ENCODE data around the gene NSL1. TPM values are rescaled to one million over a fixed set of nuclear protein-coding genes. Genes with fewer than 3 reads are reported as not detected.
"Not testable (repeated sequence)": the region's sequence is repeated elsewhere in the genome, so short reads cannot be mapped to it uniquely, and the experiment has no call there.

NSL1 gene
- total and polyA plus RNA-seq, 9 of the 15 experiments (the other 6 are each of a cell fraction or from before 2014, with no cell fraction given): 53.5 to 108 (median 59.1) TPM

GRCh38 chr1:212769459-212770167 is 22.0 kb downstream of the NSL1 start (continued):
- peak; percentile 55; the same call in 1 of the 2 replicates for TF ChIP-seq GATAD2B (IDR thresholded peaks at IDR 0.05; ENCODE audit: borderline replicate concordance)
- no peak for TF ChIP-seq KDM2B (CRISPR knock-in tag; IDR thresholded peaks at IDR 0.05)
- 0 out of 2 replicates have a peak, but pooled peaks have one; percentile 47 for TF ChIP-seq ZFP1 (CRISPR knock-in tag; IDR thresholded peaks at IDR 0.05)
- peak; percentile 8; the same call in 1 of the 2 replicates for TF ChIP-seq ARID1B (IDR thresholded peaks at IDR 0.05)
- no peak for TF ChIP-seq IRF1 (CRISPR knock-in tag; IDR thresholded peaks at IDR 0.05; ENCODE audit: borderline replicate concordance)
- 0 out of 4 replicates have a peak, but pooled peaks of 1 of the 2 experiments have one; percentile 48 for TF ChIP-seq MLLT1 (IDR thresholded peaks at IDR 0.05)
- TF ChIP-seq NBN (IDR thresholded peaks at IDR 0.05; ENCODE audit: low read depth): peak; percentile 32; the same call in 1 of the 2 replicates
- TF ChIP-seq SMARCE1 (IDR thresholded peaks at IDR 0.05): 0 out of 2 replicates have a peak, but pooled peaks have one; percentile 24
- no peak for TF ChIP-seq POLR3G (IDR thresholded peaks at IDR 0.05; ENCODE audit: extremely low read depth, insufficient read length, insufficient replicate concordance)
- TF ChIP-seq SMARCA5 (IDR thresholded peaks at IDR 0.05): 0 out of 2 replicates have a peak, but pooled peaks have one; percentile 13

- H4K20me1 ChIP-seq (replicated peaks; ENCODE audit: control insufficient read depth, insufficient read depth, low read length); FAIRE-seq; H3K27me3 ChIP-seq (ENCODE audit: control insufficient read depth in 2 of 2, insufficient read depth in 2 of 2, low read length in 2 of 2); CTCF ChIA-PET (ENCODE audit: low intra/inter-chr PET ratio); H3K9ac ChIP-seq (ENCODE audit: insufficient read depth in 1 of 2, low read depth in 2 of 2, low read length in 2 of 2); DNase-seq (ENCODE audit: extremely low read depth in 1 of 4, low spot score in 3 of 4); POLR2A ChIA-PET; intact Hi-C loops (cut with micrococcal nuclease); BruUV-seq (replicated peaks); H3K4me3 ChIP-seq; H3K9me1 ChIP-seq (ENCODE audit: control insufficient read depth, insufficient read depth, low read length); H3K4me1 ChIP-seq (replicated peaks in 1 of 2; ENCODE audit: control insufficient read depth in 2 of 2, insufficient read depth in 2 of 2, low read length in 2 of 2); H2AFZ ChIP-seq (ENCODE audit: low read depth, low read length); ATAC-seq; H3K36me3 ChIP-seq (ENCODE audit: control insufficient read depth, insufficient read depth, low read length); H3K9me3 ChIP-seq (replicated peaks; ENCODE audit: control insufficient read depth, insufficient read depth, low read depth, low read length); in situ Hi-C loops (cut with MboI); H3K4me2 ChIP-seq (ENCODE audit: insufficient read depth, low read length); H3K27ac ChIP-seq (ENCODE audit: extremely low read depth, low read depth, low read length): not testable (repeated sequence)
- peaks cover 60% of the 10 kb centered on the region for H3K79me2 ChIP-seq (ENCODE audit: control insufficient read depth, insufficient read depth, low read length)
- 48% methylated on average over 2 of the region's 2 CpGs for WGBS (ENCODE audit: insufficient coverage, low coverage, missing lambda C conversion rate)
These were observed 24.8 kb downstream of the NSL1 start for GRCh38 chr1:212766825-212767224.

Measured in K562 (cell line).